SK-N-SH treated with all-trans-retinoic acid at 6 μM for 48 hours (cell line): ENCODE data around the gene SLC15A1.

Experiments
- ATAC-seq: fragments of 200-7000 bp; cut with Tn5 transposase; 3 replicates; pipeline ENCODE4 v1.9.1; 2020; ENCODE audit warnings: mild to moderate bottlenecking, moderate library complexity
- BACH2 ChIP-seq: fragments of 250-450 bp; sonication (Bioruptor Pico); IDR thresholded peaks from 2 replicates; pipeline ENCODE4 v1.9.0; 2021; ENCODE audit warnings: mild to moderate bottlenecking, borderline replicate concordance
- CREB5 ChIP-seq: fragments of 250-450 bp; sonication (Bioruptor Pico); IDR thresholded peaks from 2 replicates; pipeline ENCODE4 v1.5.1; 2020; ENCODE audit warnings: low read depth, mild to moderate bottlenecking, moderate library complexity
- CSDC2 ChIP-seq: fragments of 250-450 bp; sonication (Bioruptor Pico); IDR thresholded peaks from 2 replicates; pipeline ENCODE4 v1.5.0; 2020; ENCODE audit warnings: mild to moderate bottlenecking, moderate library complexity
- CSRNP3 ChIP-seq: fragments of 250-450 bp; sonication (Bioruptor Pico); IDR thresholded peaks from 2 replicates; pipeline ENCODE4 v1.5.1; 2021; ENCODE audit warnings: mild to moderate bottlenecking, moderate library complexity
- ESRRG ChIP-seq: fragments of 250-450 bp; sonication (Bioruptor Pico); IDR thresholded peaks from 2 replicates; pipeline ENCODE4 v1.6.1; 2021; ENCODE audit warnings: mild to moderate bottlenecking
- GLIS3 ChIP-seq: fragments of 250-450 bp; sonication (Bioruptor Pico); IDR thresholded peaks from 2 replicates; pipeline ENCODE4 v1.5.0; 2020; ENCODE audit warnings: mild to moderate bottlenecking, moderate library complexity
- OSR1 ChIP-seq: fragments of 250-450 bp; sonication (Bioruptor Pico); IDR thresholded peaks from 2 replicates; pipeline ENCODE4 v1.8.0; 2022; ENCODE audit warnings: moderate library complexity, mild to moderate bottlenecking, inconsistent platforms
- PATZ1 ChIP-seq: fragments of 250-450 bp; sonication (Bioruptor Pico); IDR thresholded peaks from 2 replicates; pipeline ENCODE4 v1.8.0; 2020; ENCODE audit warnings: mild to moderate bottlenecking, moderate library complexity, borderline replicate concordance
- POU6F1 ChIP-seq: fragments of 250-450 bp; sonication (Bioruptor Pico); IDR thresholded peaks from 2 replicates; pipeline ENCODE4 v1.8.0; 2021; ENCODE audit warnings: low read depth, mild to moderate bottlenecking, moderate library complexity, borderline replicate concordance
- TOX ChIP-seq: fragments of 250-450 bp; sonication (Bioruptor Pico); IDR thresholded peaks from 2 replicates; pipeline ENCODE4 v1.8.0; 2021; ENCODE audit warnings: mild to moderate bottlenecking, moderate library complexity, borderline replicate concordance
- TSHZ2 ChIP-seq: fragments of 250-450 bp; sonication (Bioruptor Pico); IDR thresholded peaks from 2 replicates; pipeline ENCODE4 v1.5.0; 2020; ENCODE audit warnings: mild to moderate bottlenecking, moderate library complexity
- ZC3H10 ChIP-seq: fragments of 250-450 bp; sonication (Bioruptor Pico); IDR thresholded peaks from 2 replicates; pipeline ENCODE4 v1.5.1; 2021; ENCODE audit warnings: mild to moderate bottlenecking, moderate library complexity
- ZFP3 ChIP-seq: fragments of 250-450 bp; sonication (Bioruptor Pico); IDR thresholded peaks from 2 replicates; pipeline ENCODE4 v1.5.0; 2020; ENCODE audit warnings: mild to moderate bottlenecking, moderate library complexity
- ZFP30 ChIP-seq: fragments of 450-650 bp; formaldehyde crosslinking; IDR thresholded peaks from 2 replicates; pipeline ENCODE4 v1.5.0; 2022; ENCODE audit warnings: mild to moderate bottlenecking, moderate library complexity
- ZNF70 ChIP-seq: fragments of 450-650 bp; formaldehyde crosslinking; IDR thresholded peaks from 2 replicates; pipeline ENCODE4 v1.5.0; 2020; ENCODE audit warnings: mild to moderate bottlenecking, moderate library complexity
- ZNF8 ChIP-seq: fragments of 450-650 bp; formaldehyde crosslinking; IDR thresholded peaks from 2 replicates; pipeline ENCODE4 v1.5.0; 2020; ENCODE audit warnings: mild to moderate bottlenecking, moderate library complexity

Gene SLC15A1

GRCh38 chr13:98664510-98664909, 88.0 kb downstream of the SLC15A1 start:
- no peak for ATAC-seq
- TF ChIP-seq OSR1 (CRISPR knock-in tag) (no peak), POU6F1 (no peak), CSRNP3 (CRISPR knock-in tag) (no peak), ZFP30 (CRISPR knock-in tag) (no peak), CREB5 (CRISPR knock-in tag) (no peak), ZNF8 (CRISPR knock-in tag) (no peak), ESRRG (no peak), GLIS3 (CRISPR knock-in tag) (no peak), TSHZ2 (CRISPR knock-in tag) (no peak), TOX (no peak), ZFP3 (CRISPR knock-in tag) (no peak), CSDC2 (CRISPR knock-in tag) (no peak), BACH2 (CRISPR knock-in tag) (no peak), PATZ1 (no peak)
- TF ChIP-seq, all 23 proteins: peak for 0

- TF ChIP-seq ZFP30 (CRISPR knock-in tag) (no peak), ZC3H10 (CRISPR knock-in tag) (no peak), ZNF70 (CRISPR knock-in tag) (no peak), CSRNP3 (CRISPR knock-in tag) (no peak), ZFP3 (CRISPR knock-in tag) (no peak), PATZ1 (no peak)
- ATAC-seq: no peak
Observed at GRCh38 chr13:98664047-98664446, 88.4 kb downstream of the SLC15A1 start.

GRCh38 chr13:98658131-98658530, 94.3 kb downstream of the SLC15A1 start:
- ATAC-seq: no peak
- TF ChIP-seq ZNF70 (CRISPR knock-in tag) (no peak), BACH2 (CRISPR knock-in tag) (no peak)
